Astrocyte (in vitro differentiated cells and primary cell): ENCODE results near the gene CCDC78.

Experiments used
- EZH2 ChIP-seq: IDR thresholded peaks from 2 replicates; pipeline ENCODE4 v1.6.1; 2012; ENCODE audit warnings: mild to moderate bottlenecking, low read length, inconsistent platforms; ENCODE audit not compliant: insufficient read depth
- TF ChIP-seq, protein P1 (sequence below): IDR thresholded peaks from 2 replicates; pipeline ENCODE4 v1.5.1; 2011; ENCODE audit warnings: low read depth, mild to moderate bottlenecking, inconsistent platforms, low read length, moderate library complexity; ENCODE audit not compliant: insufficient read depth

DNA sequence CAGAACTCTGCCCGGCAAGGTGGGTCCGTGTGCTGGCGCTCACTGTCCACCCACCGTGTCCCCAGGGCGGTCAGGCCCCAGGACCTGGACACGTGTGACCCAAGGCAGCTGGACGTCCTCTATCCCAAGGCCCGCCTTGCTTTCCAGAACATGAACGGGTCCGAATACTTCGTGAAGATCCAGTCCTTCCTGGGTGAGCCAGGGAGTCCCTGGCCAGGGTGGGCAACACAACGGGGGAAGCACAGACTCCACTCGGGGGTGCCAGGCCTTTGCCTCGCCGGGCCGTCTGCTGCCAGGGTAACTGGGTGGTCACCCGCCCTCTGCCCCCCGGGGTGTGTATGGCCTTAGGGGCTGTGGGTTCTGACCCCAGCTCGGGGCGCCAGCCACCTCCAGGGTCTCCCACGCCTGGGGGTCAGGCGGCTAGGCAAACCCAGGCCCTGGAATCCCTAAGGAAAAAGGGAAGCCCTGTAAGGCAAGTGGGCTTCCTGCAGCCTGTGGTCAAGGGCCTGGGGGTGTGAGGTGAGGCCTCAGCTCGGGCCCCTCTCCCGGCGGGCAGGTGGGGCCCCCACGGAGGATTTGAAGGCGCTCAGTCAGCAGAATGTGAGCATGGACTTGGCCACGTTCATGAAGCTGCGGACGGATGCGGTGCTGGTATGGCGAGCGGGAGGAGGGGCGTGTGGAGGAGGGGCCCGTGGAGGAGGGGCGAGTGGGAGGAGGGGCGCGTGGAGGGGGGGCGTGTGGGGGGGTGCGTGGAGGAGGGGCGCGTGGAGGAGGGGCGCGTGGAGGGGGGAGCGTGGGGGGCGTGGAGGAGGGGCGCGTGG, 40.8 kb upstream of the CCDC78 start:
- TF ChIP-seq, protein P1, sequence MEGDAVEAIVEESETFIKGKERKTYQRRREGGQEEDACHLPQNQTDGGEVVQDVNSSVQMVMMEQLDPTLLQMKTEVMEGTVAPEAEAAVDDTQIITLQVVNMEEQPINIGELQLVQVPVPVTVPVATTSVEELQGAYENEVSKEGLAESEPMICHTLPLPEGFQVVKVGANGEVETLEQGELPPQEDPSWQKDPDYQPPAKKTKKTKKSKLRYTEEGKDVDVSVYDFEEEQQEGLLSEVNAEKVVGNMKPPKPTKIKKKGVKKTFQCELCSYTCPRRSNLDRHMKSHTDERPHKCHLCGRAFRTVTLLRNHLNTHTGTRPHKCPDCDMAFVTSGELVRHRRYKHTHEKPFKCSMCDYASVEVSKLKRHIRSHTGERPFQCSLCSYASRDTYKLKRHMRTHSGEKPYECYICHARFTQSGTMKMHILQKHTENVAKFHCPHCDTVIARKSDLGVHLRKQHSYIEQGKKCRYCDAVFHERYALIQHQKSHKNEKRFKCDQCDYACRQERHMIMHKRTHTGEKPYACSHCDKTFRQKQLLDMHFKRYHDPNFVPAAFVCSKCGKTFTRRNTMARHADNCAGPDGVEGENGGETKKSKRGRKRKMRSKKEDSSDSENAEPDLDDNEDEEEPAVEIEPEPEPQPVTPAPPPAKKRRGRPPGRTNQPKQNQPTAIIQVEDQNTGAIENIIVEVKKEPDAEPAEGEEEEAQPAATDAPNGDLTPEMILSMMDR = no peak
- TF ChIP-seq EZH2 = no peak
